ENCODE results near the gene DNAH14. TPM values are rescaled to one million over a fixed set of nuclear protein-coding genes. Genes with fewer than 3 reads are reported as not detected.

The DNAH14 gene
- total RNA-seq, 1 experiment from 2014 or later, result 57.3 TPM

- BruUV-seq (replicated peaks), result no TSS peak
- intact Hi-C loops (cut with micrococcal nuclease; ENCODE audit: unreplicated experiment), result no loop called here
- POLR2A ChIA-PET, result no interaction called here
- Mint-ChIP-seq H3K36me3 (ENCODE audit: insufficient read depth, unreplicated experiment) (no peaks in the 10 kb centered on the region), H3K9me3 (ENCODE audit: unreplicated experiment) (no peaks in the 10 kb centered on the region), H3K4me1 (ENCODE audit: low read depth, unreplicated experiment) (no peaks in the 10 kb centered on the region), H3K27ac (ENCODE audit: unreplicated experiment) (no peak overlapping the region), H3K27me3 (ENCODE audit: insufficient read depth, unreplicated experiment) (no peaks in the 10 kb centered on the region), H3K4me3 (ENCODE audit: unreplicated experiment) (no peak overlapping the region)
- Histone ChIP-seq H3K36me3 (ENCODE audit: control insufficient read depth, insufficient read depth, low read length) (no peaks in the 10 kb centered on the region), H3K9me3 (no peaks in the 10 kb centered on the region), H3K27me3 (replicated peaks; ENCODE audit: control insufficient read depth, insufficient read depth, low read length) (no peaks in the 10 kb centered on the region), H3K4me3 (ENCODE audit: low read depth, low read length) (no peak overlapping the region), H3K4me1 (no peaks in the 10 kb centered on the region)
- TF ChIP-seq, protein P1, sequence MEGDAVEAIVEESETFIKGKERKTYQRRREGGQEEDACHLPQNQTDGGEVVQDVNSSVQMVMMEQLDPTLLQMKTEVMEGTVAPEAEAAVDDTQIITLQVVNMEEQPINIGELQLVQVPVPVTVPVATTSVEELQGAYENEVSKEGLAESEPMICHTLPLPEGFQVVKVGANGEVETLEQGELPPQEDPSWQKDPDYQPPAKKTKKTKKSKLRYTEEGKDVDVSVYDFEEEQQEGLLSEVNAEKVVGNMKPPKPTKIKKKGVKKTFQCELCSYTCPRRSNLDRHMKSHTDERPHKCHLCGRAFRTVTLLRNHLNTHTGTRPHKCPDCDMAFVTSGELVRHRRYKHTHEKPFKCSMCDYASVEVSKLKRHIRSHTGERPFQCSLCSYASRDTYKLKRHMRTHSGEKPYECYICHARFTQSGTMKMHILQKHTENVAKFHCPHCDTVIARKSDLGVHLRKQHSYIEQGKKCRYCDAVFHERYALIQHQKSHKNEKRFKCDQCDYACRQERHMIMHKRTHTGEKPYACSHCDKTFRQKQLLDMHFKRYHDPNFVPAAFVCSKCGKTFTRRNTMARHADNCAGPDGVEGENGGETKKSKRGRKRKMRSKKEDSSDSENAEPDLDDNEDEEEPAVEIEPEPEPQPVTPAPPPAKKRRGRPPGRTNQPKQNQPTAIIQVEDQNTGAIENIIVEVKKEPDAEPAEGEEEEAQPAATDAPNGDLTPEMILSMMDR (IDR thresholded peaks at IDR 0.05; ENCODE audit: insufficient read depth in 1 of 2, low read depth in 1 of 2, low read length in 1 of 2, severe bottlenecking in 1 of 2, unreplicated experiment in 1 of 2), result no peak
- CTCF ChIA-PET, result no interaction called here
- DNase-seq, result no peak
These were observed 191.6 kb downstream of the DNAH14 start for GRCh38 chr1:225121095-225121494.

GRCh38 chr1:225131869-225132268 is 202.4 kb downstream of the DNAH14 start:
- no TSS peak for BruUV-seq (replicated peaks)
- TF ChIP-seq, protein P1 (IDR thresholded peaks at IDR 0.05; ENCODE audit: insufficient read depth in 1 of 2, low read depth in 1 of 2, low read length in 1 of 2, severe bottlenecking in 1 of 2, unreplicated experiment in 1 of 2), result no peak

GRCh38 chr1:225137976-225138375 is 208.5 kb downstream of the DNAH14 start:
- Mint-ChIP-seq H3K27me3 (ENCODE audit: insufficient read depth, unreplicated experiment) (no peaks in the 10 kb centered on the region), H3K27ac (ENCODE audit: unreplicated experiment) (no peak overlapping the region), H3K9me3 (ENCODE audit: unreplicated experiment) (peaks cover 26% of the 10 kb centered on the region), H3K4me1 (ENCODE audit: low read depth, unreplicated experiment) (no peaks in the 10 kb centered on the region), H3K36me3 (ENCODE audit: insufficient read depth, unreplicated experiment) (no peaks in the 10 kb centered on the region), H3K4me3 (ENCODE audit: unreplicated experiment) (no peak overlapping the region)
- Histone ChIP-seq H3K4me1 (no peaks in the 10 kb centered on the region), H3K36me3 (ENCODE audit: control insufficient read depth, insufficient read depth, low read length) (no peaks in the 10 kb centered on the region), H3K27me3 (replicated peaks; ENCODE audit: control insufficient read depth, insufficient read depth, low read length) (no peaks in the 10 kb centered on the region), H3K4me3 (ENCODE audit: low read depth, low read length) (no peak overlapping the region), H3K9me3 (peaks cover 7% of the 10 kb centered on the region; the same call in 1 of the 2 replicates)
- intact Hi-C loops (cut with micrococcal nuclease; ENCODE audit: unreplicated experiment), result no loop called here
- no peak for DNase-seq
- ChIA-PET CTCF (no interaction called here), POLR2A (no interaction called here)
- TF ChIP-seq, protein P1 (IDR thresholded peaks at IDR 0.05; ENCODE audit: insufficient read depth in 1 of 2, low read depth in 1 of 2, low read length in 1 of 2, severe bottlenecking in 1 of 2, unreplicated experiment in 1 of 2), result no peak
- BruUV-seq (replicated peaks), result no TSS peak

More at GRCh38 chr1:225131869-225132268, 202.4 kb downstream of the DNAH14 start:
- Histone ChIP-seq H3K9me3 (peaks cover 7% of the 10 kb centered on the region; the same call in 1 of the 2 replicates), H3K4me1 (no peaks in the 10 kb centered on the region), H3K27me3 (replicated peaks; ENCODE audit: control insufficient read depth, insufficient read depth, low read length) (no peaks in the 10 kb centered on the region), H3K4me3 (ENCODE audit: low read depth, low read length) (no peak overlapping the region), H3K36me3 (ENCODE audit: control insufficient read depth, insufficient read depth, low read length) (no peaks in the 10 kb centered on the region)
- ChIA-PET POLR2A (no interaction called here), CTCF (no interaction called here)
- no peak overlapping the region for H3K4me3 Mint-ChIP-seq (ENCODE audit: unreplicated experiment)
- DNase-seq, result no peak
- H3K27ac Mint-ChIP-seq (ENCODE audit: unreplicated experiment), result no peak overlapping the region
- H3K27me3 Mint-ChIP-seq (ENCODE audit: insufficient read depth, unreplicated experiment), result no peaks in the 10 kb centered on the region
- intact Hi-C loops (cut with micrococcal nuclease; ENCODE audit: unreplicated experiment), result no loop called here
- no peaks in the 10 kb centered on the region for H3K4me1 Mint-ChIP-seq (ENCODE audit: low read depth, unreplicated experiment)
- H3K9me3 Mint-ChIP-seq (ENCODE audit: unreplicated experiment), result peaks cover 23% of the 10 kb centered on the region
- H3K36me3 Mint-ChIP-seq (ENCODE audit: insufficient read depth, unreplicated experiment), result no peaks in the 10 kb centered on the region

All from Caco-2 (cell line).